Measurements from ENCODE around the gene TEF.
"Not testable (repeated sequence)": the region's sequence is repeated elsewhere in the genome, so short reads cannot be mapped to it uniquely, and the experiment has no call there.

GRCh38 chr22:41440511-41440910, 58.8 kb downstream of the TEF start:
- not testable (repeated sequence) for TF ChIP-seq SRF (CRISPR knock-in tag; IDR thresholded peaks at IDR 0.05); RCOR1 (IDR thresholded peaks at IDR 0.05; ENCODE audit: borderline replicate concordance in 1 of 2, low read depth in 2 of 2, low read length in 2 of 2); ZNF121 (CRISPR knock-in tag; conservative IDR thresholded peaks at IDR 0.05); NR2C1 (IDR thresholded peaks at IDR 0.05); NR2C1 (tag; IDR thresholded peaks at IDR 0.05); CREBBP (IDR thresholded peaks at IDR 0.05; ENCODE audit: low read depth, low read length); ZNF639 (CRISPR knock-in tag; conservative IDR thresholded peaks at IDR 0.05 in 1 of 2, IDR thresholded peaks at IDR 0.05 in 1 of 2)
- TF ChIP-seq, protein P1, sequence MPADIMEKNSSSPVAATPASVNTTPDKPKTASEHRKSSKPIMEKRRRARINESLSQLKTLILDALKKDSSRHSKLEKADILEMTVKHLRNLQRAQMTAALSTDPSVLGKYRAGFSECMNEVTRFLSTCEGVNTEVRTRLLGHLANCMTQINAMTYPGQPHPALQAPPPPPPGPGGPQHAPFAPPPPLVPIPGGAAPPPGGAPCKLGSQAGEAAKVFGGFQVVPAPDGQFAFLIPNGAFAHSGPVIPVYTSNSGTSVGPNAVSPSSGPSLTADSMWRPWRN (IDR thresholded peaks at IDR 0.05; ENCODE audit: low read depth), result not testable (repeated sequence)
- TF ChIP-seq, protein P2, sequence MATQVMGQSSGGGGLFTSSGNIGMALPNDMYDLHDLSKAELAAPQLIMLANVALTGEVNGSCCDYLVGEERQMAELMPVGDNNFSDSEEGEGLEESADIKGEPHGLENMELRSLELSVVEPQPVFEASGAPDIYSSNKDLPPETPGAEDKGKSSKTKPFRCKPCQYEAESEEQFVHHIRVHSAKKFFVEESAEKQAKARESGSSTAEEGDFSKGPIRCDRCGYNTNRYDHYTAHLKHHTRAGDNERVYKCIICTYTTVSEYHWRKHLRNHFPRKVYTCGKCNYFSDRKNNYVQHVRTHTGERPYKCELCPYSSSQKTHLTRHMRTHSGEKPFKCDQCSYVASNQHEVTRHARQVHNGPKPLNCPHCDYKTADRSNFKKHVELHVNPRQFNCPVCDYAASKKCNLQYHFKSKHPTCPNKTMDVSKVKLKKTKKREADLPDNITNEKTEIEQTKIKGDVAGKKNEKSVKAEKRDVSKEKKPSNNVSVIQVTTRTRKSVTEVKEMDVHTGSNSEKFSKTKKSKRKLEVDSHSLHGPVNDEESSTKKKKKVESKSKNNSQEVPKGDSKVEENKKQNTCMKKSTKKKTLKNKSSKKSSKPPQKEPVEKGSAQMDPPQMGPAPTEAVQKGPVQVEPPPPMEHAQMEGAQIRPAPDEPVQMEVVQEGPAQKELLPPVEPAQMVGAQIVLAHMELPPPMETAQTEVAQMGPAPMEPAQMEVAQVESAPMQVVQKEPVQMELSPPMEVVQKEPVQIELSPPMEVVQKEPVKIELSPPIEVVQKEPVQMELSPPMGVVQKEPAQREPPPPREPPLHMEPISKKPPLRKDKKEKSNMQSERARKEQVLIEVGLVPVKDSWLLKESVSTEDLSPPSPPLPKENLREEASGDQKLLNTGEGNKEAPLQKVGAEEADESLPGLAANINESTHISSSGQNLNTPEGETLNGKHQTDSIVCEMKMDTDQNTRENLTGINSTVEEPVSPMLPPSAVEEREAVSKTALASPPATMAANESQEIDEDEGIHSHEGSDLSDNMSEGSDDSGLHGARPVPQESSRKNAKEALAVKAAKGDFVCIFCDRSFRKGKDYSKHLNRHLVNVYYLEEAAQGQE (IDR thresholded peaks at IDR 0.05; ENCODE audit: borderline replicate concordance), result not testable (repeated sequence)
- TF ChIP-seq, protein P2 (CRISPR knock-in tag; IDR thresholded peaks at IDR 0.05; ENCODE audit: low read depth), result not testable (repeated sequence)
